Inflammatory macrophage treated with lipopolysaccharide for 1 hour (primary cell): Measurements from ENCODE around the gene HMCN2.
"Not testable (repeated sequence)": the region's sequence is repeated elsewhere in the genome, so short reads cannot be mapped to it uniquely, and the experiment has no call there.

Experiments used
- DNase-seq, 2 donors: peaks; one replicate each; pipeline ENCODE4 v3.0.0-alpha.2; 2020 to 2022

The HMCN2 gene

GRCh38 chr9:130240410-130241197 lies 25.0 kb upstream of the HMCN2 start:
- peak; percentile 67 to 80 for DNase-seq

- no peak for DNase-seq
Measured at GRCh38 chr9:130241198-130241535, 24.4 kb upstream of the HMCN2 start.

- no peak for DNase-seq
Measured at GRCh38 chr9:130242270-130243014, 23.1 kb upstream of the HMCN2 start.

GRCh38 chr9:130243015-130243881 lies 22.3 kb upstream of the HMCN2 start:
- DNase-seq: peak in 1 of 2 donors; percentile 89

DNA sequence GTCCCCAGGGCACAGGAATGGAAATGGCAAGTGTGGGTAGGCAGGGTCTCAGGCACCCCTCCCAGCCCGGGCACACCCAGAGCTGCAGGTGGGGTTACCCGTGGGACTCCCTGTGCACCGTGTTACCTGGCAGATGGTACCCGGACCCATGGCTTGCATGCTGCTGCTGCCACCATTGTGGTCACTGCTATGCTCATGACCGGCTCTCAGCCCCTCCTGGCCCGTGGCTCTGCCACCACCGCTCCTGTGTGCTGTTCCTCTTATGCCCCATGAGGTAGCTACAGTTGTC lies 21.7 kb upstream of the HMCN2 start:
- DNase-seq: no peak

DNA sequence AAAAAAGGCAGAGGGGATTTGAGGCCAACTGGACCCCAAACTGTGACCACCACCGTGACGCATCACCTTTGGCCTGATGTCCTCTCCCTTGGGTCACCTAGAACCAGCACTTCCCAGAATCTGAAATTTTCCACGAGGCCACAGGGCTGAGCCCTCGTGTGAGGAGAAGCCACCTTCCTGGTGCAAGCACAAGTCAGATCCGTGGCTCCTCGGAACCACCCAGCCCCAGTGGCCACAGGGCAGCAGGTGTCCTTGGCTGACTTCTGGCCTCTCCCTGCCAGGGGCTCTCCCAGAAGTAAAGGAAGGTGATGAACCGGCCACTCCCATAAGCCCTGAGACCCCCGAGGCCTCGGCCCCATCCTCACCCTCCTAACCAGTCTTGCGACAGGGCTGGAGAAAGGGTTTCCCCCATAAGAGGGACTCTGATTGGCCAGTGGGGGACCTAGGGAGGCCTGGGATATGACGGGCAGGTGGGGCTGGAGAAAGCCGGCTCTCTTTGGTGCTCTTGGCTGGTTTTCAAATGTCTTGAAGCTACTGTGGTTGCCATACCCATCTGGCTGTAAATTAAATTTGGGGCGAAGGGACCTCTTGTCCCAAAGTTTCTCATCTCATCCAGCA lies 20.9 kb upstream of the HMCN2 start:
- DNase-seq: no peak

DNA sequence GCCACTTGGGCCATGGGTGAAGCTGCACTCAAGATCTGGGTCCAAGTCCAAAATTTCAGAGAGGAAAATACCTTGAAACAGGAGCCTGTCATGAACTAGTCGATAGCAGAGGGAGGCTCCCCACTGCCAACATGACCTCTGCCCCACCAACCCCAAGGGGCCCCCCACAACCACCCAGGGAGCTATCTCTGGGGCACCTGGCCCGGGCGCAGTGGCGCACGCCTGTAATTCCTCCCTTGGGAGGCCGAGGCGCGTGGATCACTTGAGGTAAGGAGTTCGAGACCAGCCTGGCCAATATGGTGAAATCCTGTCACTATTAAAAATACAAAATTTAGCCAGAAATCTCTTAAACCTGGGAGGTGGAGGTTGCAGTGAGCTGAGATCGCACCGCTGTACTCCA lies 20.1 kb upstream of the HMCN2 start:
- DNase-seq: no peak

- no peak for DNase-seq
Measured at GRCh38 chr9:130246126-130246525, 19.4 kb upstream of the HMCN2 start.

DNA sequence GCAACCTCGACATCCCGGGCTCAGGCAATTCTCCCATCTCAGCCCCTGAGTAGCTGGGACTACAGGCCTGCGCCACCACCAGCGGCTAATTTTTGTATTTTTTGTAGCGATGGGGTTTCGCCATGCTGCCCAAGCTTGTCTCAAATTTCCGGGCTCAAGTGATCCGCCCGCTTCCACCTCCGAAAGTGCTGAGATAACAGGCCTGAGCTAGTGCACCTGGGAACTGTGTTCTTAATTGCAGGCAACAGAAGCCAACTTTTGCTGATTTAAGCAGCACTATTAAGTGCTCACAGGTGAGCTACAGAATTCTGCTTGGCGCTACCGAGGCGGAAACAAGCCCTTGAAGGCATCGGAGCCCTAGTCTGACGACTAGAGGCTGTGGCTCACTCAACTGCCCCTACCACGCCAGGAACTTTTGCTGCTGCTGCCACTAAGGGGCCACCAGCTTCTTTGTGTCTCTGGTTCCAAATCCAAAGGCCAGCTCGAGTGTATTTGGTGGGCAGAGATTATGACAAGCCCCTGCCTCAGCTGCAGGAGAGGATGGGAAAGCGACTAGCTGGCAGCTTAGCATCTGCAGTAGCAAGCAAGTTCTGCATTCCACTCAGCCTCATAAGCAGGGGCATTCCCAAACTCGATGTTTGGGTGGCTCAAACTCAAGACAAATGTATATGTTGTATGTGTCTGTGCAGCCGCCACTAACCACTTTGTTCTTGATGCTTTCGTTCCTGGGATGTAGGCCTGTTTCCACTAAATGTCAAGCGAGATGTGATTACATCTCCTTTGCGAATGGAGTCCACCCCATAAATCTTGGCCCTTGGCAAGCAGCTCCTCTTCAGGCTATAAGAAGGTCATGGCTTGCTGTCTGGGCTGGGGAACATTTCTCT lies 10.6 kb upstream of the HMCN2 start:
- no peak for DNase-seq

DNA sequence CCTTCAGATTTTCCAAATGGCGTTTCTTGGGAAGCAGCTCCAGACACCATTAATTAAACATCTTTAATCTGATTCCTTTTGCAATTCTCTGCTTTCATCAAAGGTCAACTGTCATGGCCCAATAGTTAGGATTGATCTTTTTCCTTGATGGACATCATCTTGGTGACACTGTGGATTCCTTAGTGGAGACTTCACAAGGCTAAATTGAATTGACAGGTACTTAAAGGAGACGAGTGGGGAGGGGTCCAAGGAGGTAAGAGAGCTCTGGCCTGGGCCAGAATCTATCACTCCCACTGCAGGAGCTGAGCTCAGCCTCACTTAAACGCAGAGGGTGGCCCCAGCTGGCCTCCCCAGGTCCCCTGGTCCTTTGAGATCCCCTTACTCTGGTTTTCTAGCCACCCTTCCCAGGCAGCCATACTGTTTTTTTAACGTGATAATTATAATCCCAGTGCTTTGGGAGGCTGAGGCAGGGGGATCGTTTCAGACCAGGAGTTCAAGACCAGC lies 9.9 kb upstream of the HMCN2 start:
- DNase-seq: no peak

DNA sequence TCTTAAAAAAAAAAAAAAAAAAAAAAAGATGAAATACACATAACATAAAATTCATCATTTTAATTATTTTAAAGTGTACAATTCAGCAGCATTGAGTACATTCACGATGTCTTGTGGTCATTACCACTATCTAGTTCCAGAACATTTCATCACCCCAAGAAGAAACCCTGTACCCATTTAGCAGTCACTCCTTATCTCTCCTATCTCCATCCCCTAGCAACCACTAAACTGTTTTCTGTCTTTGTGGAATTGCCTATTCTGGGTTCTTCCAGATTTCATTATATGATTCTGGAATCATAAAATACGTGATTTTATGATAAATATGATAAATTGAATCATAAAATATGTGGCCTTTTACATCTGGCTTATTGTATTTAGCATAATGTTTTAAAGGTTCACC lies 8.9 kb upstream of the HMCN2 start:
- DNase-seq: no peak

GRCh38 chr9:130258137-130258536 lies 7.4 kb upstream of the HMCN2 start:
- not testable (repeated sequence) for DNase-seq

DNA sequence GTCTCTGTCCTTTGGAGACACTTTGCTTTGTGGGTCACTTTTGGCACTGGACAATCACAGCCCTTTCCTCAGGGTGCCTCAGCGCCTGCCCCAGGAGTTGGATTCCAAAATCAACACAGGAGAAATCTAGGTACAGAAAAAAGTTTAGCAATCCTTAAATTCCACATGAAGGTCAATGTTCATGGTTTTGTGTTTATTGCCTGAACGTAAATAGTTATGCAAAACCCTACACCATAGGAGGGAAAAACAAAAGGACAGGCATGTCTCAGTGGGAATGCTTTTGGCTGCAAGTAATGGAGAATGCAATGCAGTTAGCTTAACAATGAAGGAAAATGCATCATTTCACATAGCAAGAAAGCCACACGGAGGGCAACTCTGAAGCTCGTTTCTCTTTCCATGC lies 6.5 kb upstream of the HMCN2 start:
- DNase-seq: no peak

DNA sequence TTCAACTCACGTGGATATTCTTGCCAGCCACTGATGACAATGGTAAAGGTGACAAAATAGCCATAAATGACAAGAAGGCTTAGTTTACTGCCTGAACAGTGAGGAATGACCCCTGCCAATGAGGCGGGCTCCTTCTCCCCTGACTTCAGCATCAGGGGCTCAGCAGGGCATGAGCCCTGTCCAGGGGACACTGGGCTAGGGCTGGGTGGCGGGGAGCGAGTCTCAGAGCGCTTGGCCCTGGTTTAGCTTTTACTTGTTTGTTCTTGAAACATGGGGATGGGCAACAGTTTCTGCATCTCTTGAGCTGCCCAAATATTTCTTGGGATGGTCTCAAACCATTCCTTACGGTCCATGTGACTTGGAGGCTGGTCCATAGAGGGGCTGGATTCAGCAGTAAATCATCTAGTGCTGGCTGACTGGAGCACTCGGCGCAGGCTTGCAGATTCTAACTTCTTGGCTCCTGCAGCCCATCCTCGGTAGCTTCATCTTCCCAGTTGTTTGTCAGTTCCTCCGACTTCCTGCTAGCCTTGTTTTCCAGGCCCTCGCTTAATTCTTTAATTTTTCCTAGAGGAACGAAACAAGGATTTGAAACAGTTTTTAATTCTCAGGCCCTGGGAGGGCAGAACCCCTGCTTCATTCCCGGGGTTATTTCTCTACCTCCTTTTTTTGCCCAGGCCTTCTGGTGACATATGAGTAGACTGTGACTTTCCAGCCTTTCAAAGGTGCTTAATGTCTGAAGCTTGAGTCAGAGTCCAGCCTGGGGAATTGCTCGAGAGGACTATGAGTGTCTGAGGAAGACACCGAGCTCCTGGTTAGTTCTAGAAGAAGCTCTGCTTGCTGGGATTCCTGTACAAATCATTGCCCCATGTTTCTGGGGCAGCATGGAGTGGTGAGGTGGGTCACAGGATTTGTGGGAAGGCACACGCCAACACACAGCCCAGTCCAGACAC lies 4.5 kb upstream of the HMCN2 start:
- DNase-seq: no peak

- DNase-seq: no peak
Measured at GRCh38 chr9:130262061-130262745, 3.4 kb upstream of the HMCN2 start.

DNA sequence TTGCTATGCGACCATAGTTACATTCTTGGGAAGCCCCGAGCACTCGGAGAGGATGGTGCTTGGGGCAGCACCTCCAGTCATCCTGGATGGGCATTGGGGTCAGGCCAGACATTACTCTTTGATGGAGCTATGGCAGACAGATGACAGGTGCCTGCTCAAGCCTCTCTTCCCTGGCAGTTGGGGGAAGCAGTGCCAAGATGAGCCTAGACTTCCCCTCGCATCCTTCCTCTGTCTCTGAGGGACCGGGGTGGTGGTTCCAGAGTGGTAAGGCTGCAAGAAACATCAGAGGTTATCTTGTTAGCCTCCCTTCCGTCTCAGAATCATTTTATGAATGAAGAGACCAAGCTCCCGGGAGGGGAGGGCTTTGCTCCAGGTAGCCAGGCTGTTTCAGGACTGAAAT lies 2.8 kb upstream of the HMCN2 start:
- no peak for DNase-seq

DNA sequence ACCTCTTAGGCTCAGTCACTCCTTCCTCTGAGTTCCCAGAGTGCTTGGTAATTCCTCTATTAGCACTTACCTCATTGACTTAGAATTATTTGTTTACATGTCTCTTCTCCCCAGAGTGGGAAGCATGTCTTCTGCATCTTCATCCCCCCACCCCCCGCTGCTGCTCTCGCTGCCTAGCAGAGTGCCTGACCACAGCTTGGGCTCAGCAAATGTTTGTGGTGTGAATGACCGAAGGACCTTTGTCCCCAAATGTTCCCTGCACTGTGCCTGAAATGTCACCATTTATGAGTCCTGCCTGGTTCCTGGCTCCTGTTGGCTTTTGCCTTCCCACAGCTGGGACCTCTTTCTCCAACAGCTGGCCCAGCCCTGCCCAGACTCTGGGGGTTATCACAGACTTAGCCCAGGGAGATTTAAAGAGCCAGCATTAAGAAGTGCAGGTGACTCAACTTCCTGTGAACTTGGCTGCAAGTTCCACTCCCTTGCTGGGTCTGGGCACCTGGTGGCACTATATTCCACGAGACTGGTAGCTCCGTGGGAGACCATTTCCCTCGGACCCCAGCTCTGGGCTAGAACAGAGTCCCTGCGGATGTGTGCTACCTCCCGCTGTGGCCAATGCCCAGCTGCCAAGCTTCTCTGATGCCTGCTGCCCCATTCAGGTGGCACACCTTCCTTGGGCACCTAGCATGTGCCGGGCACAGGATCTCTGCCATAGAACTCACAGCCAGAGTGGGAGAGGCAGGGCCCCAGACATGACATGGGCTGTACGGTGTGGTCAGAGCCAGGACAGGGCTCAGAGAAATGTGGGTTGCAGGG lies 1.8 kb upstream of the HMCN2 start:
- DNase-seq: no peak

GRCh38 chr9:130264414-130265350 lies 878 bp upstream of the HMCN2 start:
- no peak for DNase-seq
